Measurements from ENCODE around the gene MRAS. TPM values are rescaled to one million over a fixed set of nuclear protein-coding genes. Genes with fewer than 3 reads are reported as not detected.

Gene MRAS
- total and polyA plus RNA-seq, 2 of the 13 experiments (the other 11 are each of a cell fraction or from before 2014, with no cell fraction given), result 8.8 to 36.2 TPM

- Histone ChIP-seq H3K9ac (ENCODE audit: insufficient read depth, low read depth, low read length) (no peak overlapping the region), H3K4me3 (replicated peaks in 1 of 3; ENCODE audit: insufficient read depth in 1 of 3, low read depth in 2 of 3, low read length in 3 of 3) (no peak overlapping the region), H3K27me3 (ENCODE audit: control insufficient read depth in 1 of 2, insufficient read depth in 2 of 2, low read length in 2 of 2) (0 out of 5 replicates have a peak, but pooled peaks cover 0 to 1% of the 10 kb centered on the region in 2 experiments), H3K9me3 (ENCODE audit: low read length) (no peaks in the 10 kb centered on the region), H2AFZ (ENCODE audit: low read length) (no peak overlapping the region), H3K4me1 (ENCODE audit: insufficient read depth, low read length) (peaks cover 15% of the 10 kb centered on the region), H3K36me3 (replicated peaks in 1 of 2; ENCODE audit: control insufficient read depth in 1 of 2, insufficient read depth in 2 of 2, low read length in 2 of 2) (no peaks in the 10 kb centered on the region; a peak in 1 of 5 replicates), H4K20me1 (ENCODE audit: insufficient read depth, low read length) (no peaks in the 10 kb centered on the region), H3K4me2 (ENCODE audit: low read depth, low read length) (no peak overlapping the region), H3K79me2 (ENCODE audit: insufficient read depth, low read length) (no peaks in the 10 kb centered on the region), H3K27ac (ENCODE audit: extremely low read length, insufficient read depth, low read length) (no peak overlapping the region)
- 93% methylated on average over 7 of the region's 7 CpGs for WGBS (ENCODE audit: low lambda C conversion rate)
- in situ Hi-C loops (cut with HindIII; ENCODE audit: extremely low pct_ligation_motif_present, low pct_unique_long_range_greater_than_20kb), result no loop called here
- FAIRE-seq, result no peak
- POLR2A ChIA-PET, result no interaction called here
- no peak for DNase-seq (ENCODE audit: low spot score)
- intact Hi-C loops (cut with micrococcal nuclease; ENCODE audit: unreplicated experiment), result no loop called here
- CTCF ChIA-PET (ENCODE audit: low intra/inter-chr PET ratio, low total read pairs), result no interaction called here
- no TSS peak for BruUV-seq (replicated peaks)
- TF ChIP-seq ZSCAN5A (CRISPR knock-in tag; IDR thresholded peaks at IDR 0.05; ENCODE audit: borderline replicate concordance) (no peak), ZNF747 (CRISPR knock-in tag; IDR thresholded peaks at IDR 0.05; ENCODE audit: borderline replicate concordance) (no peak), ZFP62 (CRISPR knock-in tag; IDR thresholded peaks at IDR 0.05) (no peak), GPN1 (CRISPR knock-in tag; IDR thresholded peaks at IDR 0.05; ENCODE audit: borderline replicate concordance) (no peak), ZNF597 (CRISPR knock-in tag; IDR thresholded peaks at IDR 0.05) (no peak), STAG1 (CRISPR knock-in tag; IDR thresholded peaks at IDR 0.05) (no peak)
- ATAC-seq, result no peak
Observed at GRCh38 chr3:138405001-138405400, 56.6 kb downstream of the MRAS start.

- no TSS peak for BruUV-seq (replicated peaks)
- no peak for DNase-seq (ENCODE audit: low spot score)
- in situ Hi-C loops (cut with HindIII; ENCODE audit: extremely low pct_ligation_motif_present, low pct_unique_long_range_greater_than_20kb), result no loop called here
- TF ChIP-seq ETV5 (CRISPR knock-in tag; IDR thresholded peaks at IDR 0.05; ENCODE audit: borderline replicate concordance), result no peak
- TF ChIP-seq ZBTB39 (CRISPR knock-in tag; IDR thresholded peaks at IDR 0.05), result no peak
Observed at GRCh38 chr3:138405486-138405885, 57.1 kb downstream of the MRAS start.

More at GRCh38 chr3:138405486-138405885, 57.1 kb downstream of the MRAS start:
- FAIRE-seq (no peak), ATAC-seq (no peak)
- no peak overlapping the region for H3K4me3 ChIP-seq (replicated peaks in 1 of 3; ENCODE audit: insufficient read depth in 1 of 3, low read depth in 2 of 3, low read length in 3 of 3)
- CTCF ChIA-PET (ENCODE audit: low intra/inter-chr PET ratio, low total read pairs), result no interaction called here
- intact Hi-C loops (cut with micrococcal nuclease; ENCODE audit: unreplicated experiment), result no loop called here
- H4K20me1 ChIP-seq (ENCODE audit: insufficient read depth, low read length), result no peaks in the 10 kb centered on the region
- H3K9ac ChIP-seq (ENCODE audit: insufficient read depth, low read depth, low read length), result no peak overlapping the region
- 85% methylated on average over 5 of the region's 5 CpGs for WGBS (ENCODE audit: low lambda C conversion rate)
- no peaks in the 10 kb centered on the region; a peak in 1 of 5 replicates for H3K36me3 ChIP-seq (replicated peaks in 1 of 2; ENCODE audit: control insufficient read depth in 1 of 2, insufficient read depth in 2 of 2, low read length in 2 of 2)
- POLR2A ChIA-PET, result no interaction called here
- H3K4me2 ChIP-seq (ENCODE audit: low read depth, low read length), result no peak overlapping the region
- no peak overlapping the region for H2AFZ ChIP-seq (ENCODE audit: low read length)
- H3K4me1 ChIP-seq (ENCODE audit: insufficient read depth, low read length), result peaks cover 11% of the 10 kb centered on the region
- H3K27me3 ChIP-seq (ENCODE audit: control insufficient read depth in 1 of 2, insufficient read depth in 2 of 2, low read length in 2 of 2), result 0 out of 5 replicates have a peak, but pooled peaks cover 0 to 1% of the 10 kb centered on the region in 2 experiments
- H3K79me2 ChIP-seq (ENCODE audit: insufficient read depth, low read length), result no peaks in the 10 kb centered on the region
- no peaks in the 10 kb centered on the region for H3K9me3 ChIP-seq (ENCODE audit: low read length)
- H3K27ac ChIP-seq (ENCODE audit: extremely low read length, insufficient read depth, low read length), result no peak overlapping the region
